Amniotic epithelial cell (primary cell): ENCODE data around the gene IPO8.

ENCODE experiments used
- DNase-seq: peaks from one replicate; pipeline ENCODE4 v3.0.0-alpha.2; 2010; ENCODE audit warnings: low read depth

The IPO8 gene

DNA sequence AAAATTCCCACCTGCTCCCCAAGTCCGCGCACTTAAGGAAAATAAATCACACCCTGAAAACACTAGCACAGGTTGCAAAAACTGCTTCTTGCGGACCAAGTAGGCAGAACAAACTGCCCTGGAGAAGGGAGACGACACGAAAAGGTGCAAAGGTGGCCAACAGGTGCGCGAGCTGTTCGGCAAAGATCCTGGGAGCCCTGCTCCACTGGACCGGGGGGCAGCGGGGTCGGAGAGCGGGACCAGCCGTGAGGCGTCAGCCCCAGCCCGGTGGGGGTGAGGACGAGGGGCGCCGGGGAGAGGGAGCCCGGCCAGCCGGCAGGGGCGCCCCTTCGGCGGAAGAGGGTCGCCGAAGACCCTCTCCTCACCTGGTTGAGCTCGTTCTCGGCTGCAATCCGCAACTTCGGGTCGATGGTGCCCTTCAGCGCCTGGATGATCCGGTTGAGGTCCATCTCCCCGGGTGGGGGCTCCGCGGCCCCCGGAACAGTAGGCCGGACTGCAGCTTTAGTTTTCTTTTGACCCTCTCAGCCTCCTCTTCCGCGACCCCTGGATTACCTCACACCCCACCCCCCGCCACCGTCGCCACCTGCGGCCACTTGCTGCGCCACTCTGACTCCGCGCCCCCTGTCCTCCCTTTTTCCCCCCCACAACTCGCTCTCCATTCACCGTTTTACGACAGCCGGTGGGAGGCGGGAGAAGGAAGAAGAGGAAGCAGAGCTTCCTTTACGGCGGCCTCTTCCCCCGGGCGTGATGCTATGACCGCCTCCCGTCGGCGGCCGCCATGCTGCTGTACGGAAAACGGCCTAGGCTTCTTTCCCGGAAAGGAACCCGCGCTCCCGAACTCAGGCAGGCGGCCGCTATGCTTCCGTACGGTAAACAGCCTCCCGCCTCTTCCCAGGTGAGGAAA is at the start of gene IPO8:
Gene IPO8, minus strand, starts transcription at position 671 of the 904 bp plus-strand sequence. Its CDS starts 222 bp downstream, at position 449.
- peak; percentile 89 for DNase-seq

DNA sequence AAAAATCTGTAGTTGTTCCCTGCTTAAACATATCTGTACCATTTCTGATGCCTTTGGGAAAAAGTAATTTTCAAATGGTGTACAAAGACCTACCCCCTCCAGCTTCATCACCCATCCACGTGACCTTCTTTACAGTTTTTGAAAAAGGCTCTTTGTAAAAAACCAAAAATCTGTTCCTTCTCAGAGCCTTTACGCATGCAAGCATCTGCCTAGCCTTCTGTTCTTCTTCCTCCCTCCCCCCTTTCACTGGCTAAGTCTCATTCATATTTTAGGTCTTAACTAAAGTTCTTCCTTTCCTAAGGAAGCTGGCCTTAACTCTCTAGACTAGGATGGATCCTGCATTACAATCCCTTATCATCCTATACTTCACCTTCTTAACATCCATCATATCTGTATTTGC is 48.7 kb upstream of the IPO8 start:
- no peak for DNase-seq

DNA sequence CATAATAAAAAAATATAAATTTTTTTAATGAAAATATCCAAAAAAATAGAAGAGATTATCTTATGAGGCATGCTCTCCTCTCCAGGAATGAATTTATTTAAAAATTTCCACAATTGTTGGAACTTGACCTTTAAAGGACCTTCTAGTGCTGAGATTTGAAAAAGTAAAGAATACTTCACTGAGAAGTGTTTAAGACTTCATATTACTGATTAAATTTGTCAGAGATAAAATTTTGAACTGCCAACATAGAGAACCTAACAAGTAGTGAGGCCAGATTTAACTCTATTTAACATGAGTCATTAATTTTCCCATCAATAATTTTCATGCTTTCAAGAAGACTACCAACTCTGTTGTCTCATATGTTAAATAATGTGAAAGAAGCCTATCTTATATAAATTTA is 44.6 kb upstream of the IPO8 start:
- no peak for DNase-seq

DNA sequence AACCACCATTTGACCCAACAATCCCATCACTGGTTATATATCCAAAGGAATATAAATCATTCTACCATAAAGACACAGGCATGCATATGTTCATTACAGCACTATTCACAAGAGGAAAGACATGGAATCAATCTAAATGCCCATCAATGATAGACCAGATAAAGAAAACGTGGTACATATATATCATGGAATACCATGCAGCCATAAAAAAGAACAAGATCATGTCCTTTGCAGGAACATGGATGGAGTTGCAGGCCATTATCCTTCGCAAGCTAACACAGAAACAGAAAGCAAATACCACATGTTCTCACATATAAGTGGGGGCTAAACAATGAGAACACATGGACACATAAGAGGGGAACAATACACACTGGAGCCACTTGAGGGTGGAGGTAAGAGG is 43.4 kb upstream of the IPO8 start:
- no peak for DNase-seq

DNA sequence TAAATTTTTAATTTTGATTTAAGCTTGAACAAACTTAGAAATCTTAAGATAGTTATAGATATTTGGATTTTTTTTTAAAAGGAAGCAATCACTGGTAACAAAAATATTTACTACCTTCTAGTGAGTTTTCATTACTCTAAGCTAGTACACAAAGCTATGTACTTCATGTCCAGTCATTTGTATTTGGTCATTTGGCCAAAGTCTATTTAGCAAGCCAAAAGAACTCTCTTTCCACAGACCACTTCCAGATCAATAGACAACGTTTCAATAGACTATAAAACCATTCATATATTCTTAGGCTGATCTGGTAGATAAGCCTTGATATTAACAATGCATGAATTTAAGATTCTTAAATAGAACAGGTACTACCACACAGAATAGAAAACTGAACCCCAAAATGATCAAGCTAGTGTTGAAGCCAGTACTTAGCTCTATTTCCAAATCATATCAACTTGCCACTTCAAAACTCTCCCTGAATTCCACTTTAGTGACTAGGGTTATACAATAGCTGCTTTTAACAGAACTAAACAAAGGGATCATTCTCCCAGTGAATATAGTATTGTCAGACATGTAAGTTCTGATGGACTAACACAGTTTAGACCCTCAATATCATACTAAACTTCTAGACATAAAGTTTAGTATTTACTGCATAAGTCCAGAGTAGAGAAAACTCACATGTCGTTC is 37.4 kb upstream of the IPO8 start:
- DNase-seq = no peak

DNA sequence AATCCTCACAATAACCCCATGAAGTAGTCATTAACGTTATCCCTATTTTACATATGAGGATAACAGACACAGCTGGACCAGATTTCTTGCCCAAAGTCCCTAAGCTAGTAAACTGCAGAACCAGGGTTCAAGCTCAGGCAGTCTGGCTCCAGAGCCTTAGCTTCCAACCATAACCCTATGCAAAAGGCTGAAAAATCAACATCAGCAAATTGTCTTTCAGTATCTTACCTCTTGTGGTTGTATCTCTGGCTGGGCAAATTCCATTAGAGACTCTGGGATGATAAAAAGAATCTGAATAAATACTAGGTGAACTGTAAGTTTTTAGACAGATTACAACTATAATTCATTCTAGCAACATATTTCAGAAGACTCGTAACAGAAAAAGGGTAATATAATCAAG is 34.3 kb upstream of the IPO8 start:
- DNase-seq = no peak

DNA sequence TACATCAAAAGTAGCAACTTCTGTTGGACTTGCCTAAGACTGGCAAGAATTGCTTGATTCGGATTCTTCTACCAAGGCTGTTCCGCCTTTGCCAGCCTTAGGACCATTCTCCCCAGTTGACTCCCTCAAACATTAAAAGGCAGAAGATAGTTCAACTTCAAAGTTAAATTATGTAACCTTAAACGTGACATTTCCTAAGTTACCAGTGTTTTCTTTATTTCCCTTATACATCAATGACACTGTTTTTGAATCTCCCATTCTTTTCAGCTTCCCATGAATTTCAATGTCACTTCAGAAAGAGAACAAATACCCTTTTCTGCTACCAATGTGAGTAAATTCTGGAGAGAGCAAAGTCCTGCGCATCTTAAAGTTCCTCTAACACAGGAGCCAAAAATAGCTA is 33.9 kb upstream of the IPO8 start:
- DNase-seq = no peak

DNA sequence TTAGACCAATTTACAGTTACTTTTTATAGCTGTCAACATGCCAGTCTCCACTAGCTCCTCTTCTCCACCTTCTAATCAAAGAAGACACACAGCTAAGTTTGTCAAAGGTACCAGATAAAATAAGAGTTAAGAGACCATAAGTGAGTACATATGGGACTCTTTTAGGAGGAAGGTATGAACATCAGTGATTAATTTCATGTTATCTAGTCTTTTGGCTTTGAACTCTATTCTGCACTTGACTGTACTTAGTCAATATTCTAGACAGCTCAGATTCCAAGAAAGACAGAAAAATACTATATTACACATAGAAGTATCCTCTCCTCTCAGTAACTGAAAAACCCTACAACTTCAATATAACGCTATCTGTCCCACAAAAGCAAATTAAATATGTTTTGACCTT is 31.0 kb upstream of the IPO8 start:
- no peak for DNase-seq

DNA sequence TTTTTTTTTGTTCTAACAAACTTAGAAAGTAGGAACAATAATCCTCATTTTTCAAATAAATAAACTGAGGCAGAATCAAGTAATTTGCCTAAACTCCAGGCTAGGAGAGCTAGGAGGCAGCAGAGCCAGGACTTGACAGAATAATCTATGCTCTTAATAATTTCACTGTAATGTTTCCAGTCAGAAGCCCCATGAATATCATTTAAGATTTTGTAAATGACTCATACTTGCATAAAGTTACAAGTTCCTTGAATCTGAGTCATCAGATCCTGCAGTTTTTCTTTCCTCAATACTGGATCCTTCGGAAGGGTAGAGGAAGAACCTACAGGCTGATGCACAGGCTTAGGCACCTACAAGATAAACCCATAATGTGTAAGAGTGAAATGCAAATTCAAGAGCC is 30.1 kb upstream of the IPO8 start:
- peak; percentile 82 for DNase-seq

DNA sequence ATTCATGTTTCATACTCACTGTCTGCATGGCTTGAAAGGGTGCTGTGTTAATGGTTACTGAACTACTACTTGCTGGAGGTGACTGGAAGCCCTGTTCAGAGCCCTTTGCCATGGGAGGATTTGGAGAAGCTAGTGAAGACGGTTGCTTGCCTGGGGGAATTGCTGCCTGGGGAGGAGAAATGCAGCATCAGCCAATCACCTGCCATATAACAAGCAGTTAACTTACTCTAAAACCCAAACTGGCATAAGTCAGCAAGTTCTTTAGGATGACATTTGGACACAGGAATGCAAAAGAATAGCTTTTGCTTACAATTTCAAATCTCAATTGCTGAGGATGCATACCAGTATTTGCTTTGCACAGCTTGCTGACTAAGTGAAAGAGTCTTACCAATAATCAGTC is 23.4 kb upstream of the IPO8 start:
- DNase-seq = peak; percentile 56

DNA sequence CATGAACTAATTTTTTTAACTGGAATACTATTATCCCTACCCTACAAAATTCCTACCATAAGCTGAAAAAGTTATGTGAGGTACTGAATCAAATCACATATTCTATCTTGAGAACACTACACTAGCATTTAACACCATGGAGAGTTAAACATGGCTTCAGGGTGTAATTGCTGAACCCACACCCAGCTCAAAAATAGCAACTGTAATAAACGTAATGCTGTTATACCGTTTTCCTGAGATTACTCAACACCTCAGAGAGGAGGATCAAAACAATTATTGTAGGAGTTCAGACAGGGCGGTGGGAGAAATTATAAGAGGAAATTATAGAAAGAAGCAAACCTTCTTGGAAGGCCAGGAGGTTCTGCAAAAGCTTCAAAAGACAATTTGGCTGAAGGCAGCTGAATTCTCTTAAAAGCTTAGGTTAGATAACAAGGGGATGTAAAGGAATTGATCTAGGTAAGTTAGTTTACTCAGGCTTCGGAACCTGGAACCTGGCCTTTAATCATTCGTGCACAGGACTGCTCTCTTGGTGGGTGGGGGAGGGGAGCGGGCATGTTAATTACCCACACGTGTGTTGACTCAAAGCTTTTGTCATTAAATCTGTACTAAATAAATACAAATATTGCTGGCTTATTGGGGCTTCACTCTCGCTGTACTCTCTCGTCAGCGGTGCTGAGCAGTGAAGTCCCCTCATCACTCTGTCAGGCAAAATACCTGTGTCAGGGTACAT is 12.1 kb upstream of the IPO8 start:
- no peak for DNase-seq

DNA sequence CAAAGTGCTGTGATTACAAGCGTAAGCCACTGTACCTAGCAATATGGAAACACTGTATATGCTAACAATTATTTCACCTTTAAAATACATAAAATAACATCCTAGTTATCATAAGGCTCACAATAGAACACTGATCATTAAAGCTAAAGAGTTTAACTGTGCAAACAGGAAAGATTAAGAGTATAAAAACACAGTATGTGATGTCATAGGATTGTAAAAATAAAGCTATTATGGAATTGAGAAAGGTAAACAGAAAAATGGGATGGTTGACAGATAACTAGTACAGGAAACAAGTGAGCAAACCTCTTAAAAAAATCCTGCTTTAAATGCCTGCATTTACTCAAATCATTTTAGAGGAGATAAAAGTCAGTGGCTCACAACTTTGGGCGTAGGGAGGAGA is 10.8 kb upstream of the IPO8 start:
- DNase-seq = no peak

DNA sequence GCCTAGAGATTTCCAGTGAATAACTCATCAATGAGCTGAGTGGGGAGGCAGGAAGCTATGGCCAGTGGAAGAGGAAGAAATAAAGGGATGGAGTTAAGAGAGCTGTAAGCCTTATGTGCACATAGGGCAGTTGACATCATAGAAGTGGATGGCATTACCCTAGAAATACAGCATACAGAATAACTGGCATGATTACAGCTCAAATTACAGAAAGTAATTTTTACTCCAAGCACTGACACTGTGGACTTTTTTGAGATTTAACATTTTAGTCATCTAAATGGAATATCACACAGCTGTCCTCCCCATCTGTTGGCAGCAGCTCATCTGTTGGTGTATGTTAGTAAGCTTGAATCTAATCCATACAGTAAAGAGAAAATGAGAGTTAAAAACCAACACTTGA is 5.4 kb upstream of the IPO8 start:
- no peak for DNase-seq

DNA sequence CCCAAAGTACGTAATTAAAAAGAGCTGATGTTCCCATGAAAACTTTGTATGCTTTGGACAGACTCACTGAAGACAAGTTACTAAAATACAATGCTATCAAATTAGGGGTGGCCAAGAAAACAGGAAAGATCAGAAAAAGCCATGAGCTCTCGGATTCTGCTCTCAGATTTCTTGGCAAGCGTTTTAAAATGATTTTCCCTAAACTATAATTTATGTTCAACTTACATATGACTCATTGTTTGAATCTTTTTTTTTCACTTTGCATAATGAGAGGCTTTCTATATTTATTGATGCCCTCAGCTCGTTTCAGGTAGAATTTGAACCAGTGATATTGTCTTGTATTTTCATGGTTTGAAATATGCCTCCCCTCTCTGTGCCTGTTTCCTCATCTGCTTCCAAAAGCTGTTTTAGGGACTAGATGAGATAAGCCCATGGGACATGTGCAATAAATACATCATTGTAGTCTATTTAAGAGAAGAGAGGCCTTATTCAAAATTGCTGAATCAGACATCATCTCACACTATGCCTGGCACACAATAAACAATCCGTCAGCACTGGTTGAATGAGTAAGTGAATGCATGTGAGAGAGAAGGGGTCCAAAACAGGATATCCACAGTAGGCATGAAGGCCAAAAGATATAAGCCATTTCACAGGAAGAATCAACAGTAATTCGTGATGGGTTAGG is 4.7 kb upstream of the IPO8 start:
- no peak for DNase-seq

DNA sequence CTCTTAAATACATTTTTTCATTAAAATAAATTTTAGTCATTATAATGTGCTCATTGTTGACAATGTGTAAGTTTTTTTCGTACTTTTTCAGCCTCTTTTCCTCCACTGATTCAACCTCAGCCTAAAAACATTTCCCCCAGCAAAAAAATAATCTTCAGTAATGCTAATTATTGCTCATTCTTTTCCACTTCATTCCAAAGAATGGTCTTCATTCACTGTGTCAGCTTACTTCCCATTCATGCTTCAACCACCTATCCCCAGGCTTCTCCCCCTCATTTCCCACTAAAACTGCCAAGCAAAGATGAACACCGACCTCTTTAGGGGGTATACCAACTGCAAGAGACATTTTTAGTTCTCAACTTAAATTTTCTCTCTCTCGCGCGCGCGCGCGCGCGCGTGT is 2.7 kb upstream of the IPO8 start:
- no peak for DNase-seq

DNA sequence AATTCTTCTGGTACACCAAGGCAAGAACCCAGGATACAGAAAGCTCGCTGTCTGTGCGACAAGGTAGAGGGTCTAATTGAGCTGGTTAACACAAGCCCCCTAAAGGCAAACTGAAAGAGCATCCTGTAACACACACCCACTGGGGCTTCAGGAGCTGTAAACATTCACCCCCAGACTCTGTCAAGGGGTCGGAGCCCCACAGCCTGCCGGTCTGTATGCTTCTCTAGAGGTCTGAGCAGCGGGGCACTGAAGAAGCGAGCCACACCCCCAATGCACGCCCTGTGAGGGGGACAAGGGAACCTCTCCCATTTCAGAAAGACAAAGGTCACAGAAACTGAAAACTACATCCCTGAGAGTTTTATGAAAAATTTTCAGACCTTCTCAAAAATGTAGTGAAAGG is 1.3 kb upstream of the IPO8 start:
- no peak for DNase-seq

DNA sequence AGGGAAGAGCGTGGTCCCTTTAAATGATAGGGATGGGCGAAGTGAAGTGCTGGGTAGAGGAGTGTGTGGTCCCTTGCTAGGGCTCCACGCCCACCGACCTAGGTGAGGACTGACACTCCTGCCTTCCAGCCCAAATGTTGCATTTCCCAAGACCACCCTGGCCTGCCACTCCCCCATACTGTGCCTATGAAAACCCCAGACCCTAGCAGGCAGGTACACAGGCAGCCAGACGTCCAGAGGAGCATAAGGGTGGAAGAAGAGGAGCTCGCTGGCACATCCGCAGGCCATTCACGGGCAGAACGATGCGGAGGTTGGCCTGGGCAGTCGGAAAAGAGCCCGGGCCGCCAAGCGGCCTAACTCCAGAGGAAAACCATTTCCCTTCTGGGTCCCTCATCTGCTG is 817 bp upstream of the IPO8 start:
- DNase-seq = no peak

DNA sequence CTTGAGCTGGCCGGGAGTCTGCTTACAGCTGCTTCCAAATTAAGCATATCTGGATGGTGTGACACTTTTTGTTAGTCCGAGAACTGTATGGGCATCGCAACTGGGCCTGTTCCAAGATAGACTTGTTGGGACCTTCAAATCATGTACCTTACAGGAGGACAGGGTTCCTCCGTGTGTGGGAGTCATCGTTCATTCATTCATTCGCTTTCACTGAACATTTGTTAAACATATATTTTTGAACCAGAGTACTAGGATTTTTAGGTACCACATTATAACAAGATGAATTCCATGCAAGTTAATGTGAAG is 387 bp upstream of the IPO8 start:
- no peak for DNase-seq

DNA sequence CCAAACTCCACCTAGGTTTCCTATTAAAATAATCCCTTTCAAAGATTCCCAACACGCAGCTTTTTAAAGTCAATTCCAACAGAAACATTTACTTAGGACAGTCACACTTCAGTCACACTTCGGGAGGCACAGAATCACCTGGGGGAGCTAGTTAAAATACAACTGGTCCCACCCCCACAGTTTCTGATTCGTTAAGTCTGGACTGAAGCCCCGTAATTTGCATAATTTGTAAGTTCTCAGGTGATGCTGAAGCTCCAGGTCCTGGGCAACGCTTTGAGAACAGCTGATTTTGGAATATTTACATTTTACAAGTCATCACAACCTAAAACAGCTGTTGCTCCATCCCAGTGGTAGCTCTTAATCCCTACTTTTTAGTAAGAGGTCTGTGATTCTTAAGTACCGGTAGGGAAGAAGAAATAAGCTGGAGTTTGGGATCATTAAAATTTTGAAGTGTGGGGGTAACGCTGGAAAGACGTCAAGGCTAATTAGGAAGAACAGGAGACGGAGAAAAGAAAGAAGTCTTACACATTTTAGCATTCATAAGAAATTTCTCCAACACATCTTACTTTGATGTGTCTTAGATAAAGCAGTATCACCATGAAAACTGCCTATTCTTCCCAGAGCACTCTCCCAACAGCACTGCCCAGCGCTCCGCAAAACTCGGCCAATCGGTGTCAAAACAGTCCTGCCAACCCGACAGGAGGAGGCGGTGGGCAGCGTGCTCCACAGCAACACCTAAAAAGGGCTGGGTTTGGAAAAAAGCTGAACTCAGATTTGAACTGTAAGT is 1.1 kb downstream of the IPO8 start:
- peak; percentile 41 for DNase-seq

DNA sequence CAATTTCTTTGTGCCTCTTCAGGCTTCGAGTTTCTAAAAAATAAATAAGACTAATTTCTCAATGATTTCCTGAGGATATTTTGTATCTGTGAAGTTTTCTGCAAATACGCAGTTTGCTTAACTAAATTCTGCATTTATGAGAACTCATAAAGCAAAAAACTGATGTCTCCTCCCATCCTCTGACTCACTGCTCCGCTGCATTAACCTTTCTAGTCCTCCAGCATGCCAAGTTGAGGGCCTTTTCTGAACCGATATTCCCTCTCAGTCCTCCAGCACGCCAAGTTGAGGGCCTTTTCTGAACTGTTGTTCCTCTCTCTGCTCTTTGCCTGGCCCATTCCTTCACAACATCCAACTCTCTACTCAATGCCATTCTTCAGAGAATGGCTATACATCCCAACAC is 3.2 kb downstream of the IPO8 start:
- DNase-seq = peak; percentile 25

DNA sequence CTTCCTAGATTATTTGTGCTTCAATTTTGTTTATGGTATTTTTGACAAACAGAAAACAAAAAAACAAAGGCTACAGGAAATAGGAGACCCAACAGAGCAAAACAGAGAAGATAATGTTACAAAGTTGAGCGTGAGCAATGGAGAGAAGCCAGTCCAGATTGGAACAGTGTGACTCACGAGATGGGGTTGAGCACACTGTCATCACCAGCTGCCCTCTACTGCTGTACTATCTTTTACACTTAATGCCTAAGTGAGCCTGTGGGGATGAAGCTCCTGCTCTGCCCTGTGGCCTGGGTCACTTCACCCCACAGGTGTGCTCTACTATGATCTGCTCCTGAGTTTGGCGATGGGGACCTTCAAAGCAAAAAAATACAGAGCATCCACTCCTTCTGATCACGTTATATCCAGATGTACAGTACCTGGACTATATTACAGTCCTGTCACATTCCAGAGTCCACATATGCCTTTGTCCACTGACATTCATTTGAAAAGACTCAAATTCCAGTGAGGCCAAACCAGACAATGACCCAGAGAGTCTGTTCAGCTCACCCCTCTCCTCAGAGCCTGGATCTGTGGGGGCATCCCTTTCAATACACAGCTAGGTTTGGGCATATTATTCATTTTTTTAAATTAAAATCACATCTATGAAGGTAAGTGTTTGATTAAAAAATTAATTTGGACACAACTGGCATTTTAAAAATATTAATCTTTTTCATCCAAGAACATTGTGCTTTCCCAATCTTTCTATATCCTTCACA is 4.4 kb downstream of the IPO8 start:
- DNase-seq = peak; percentile 81
